ENCODE data around the gene TNFSF13.
A peak's percentile ranks its signal among the peaks of the same experiment; 100 is the strongest.

The TNFSF13 gene

GRCh38 chr17:7552621-7553051 lies 5.9 kb upstream of the TNFSF13 start:
- no peak for DNase-seq

- no peak for DNase-seq
These were observed 5.2 kb upstream of the TNFSF13 start for GRCh38 chr17:7553356-7553755.

- no peak for DNase-seq
These were observed 3.1 kb upstream of the TNFSF13 start for GRCh38 chr17:7555320-7555948.

- DNase-seq, result no peak
These were observed 1.9 kb upstream of the TNFSF13 start for GRCh38 chr17:7556627-7557026.

GRCh38 chr17:7557147-7557764 lies 1.3 kb upstream of the TNFSF13 start:
- no peak for DNase-seq

GRCh38 chr17:7557775-7558543 lies 591 bp upstream of the TNFSF13 start:
- no peak for DNase-seq

GRCh38 chr17:7559320-7560171 lies 996 bp downstream of the TNFSF13 start:
- no peak for DNase-seq

- DNase-seq, result no peak
These were observed 1.9 kb downstream of the TNFSF13 start for GRCh38 chr17:7560172-7561027.

- DNase-seq, result no peak
These were observed 2.6 kb downstream of the TNFSF13 start for GRCh38 chr17:7561028-7561575.

GRCh38 chr17:7561589-7562207 lies 3.1 kb downstream of the TNFSF13 start, which contains the start of gene SENP3:
TSS of gene SENP3 (plus strand) at chr17:7561919. CDS start at chr17:7563077, 1,158 bp downstream.
- no peak for DNase-seq

- no peak for DNase-seq
These were observed 3.7 kb downstream of the TNFSF13 start for GRCh38 chr17:7562208-7562605.

GRCh38 chr17:7563115-7563869 lies 4.7 kb downstream of the TNFSF13 start:
- DNase-seq, result no peak

GRCh38 chr17:7569571-7569970 lies 11.0 kb downstream of the TNFSF13 start:
- DNase-seq, result no peak

- no peak for DNase-seq
These were observed 11.8 kb downstream of the TNFSF13 start for GRCh38 chr17:7570351-7570750.

GRCh38 chr17:7572338-7572587 lies 13.7 kb downstream of the TNFSF13 start:
- no peak for DNase-seq

- DNase-seq, result peak; percentile 87
These were observed 14.2 kb downstream of the TNFSF13 start for GRCh38 chr17:7572588-7573323.

- peak; percentile 68 for DNase-seq
These were observed 15.0 kb downstream of the TNFSF13 start for GRCh38 chr17:7573324-7574080.

GRCh38 chr17:7574176-7574953 lies 15.8 kb downstream of the TNFSF13 start:
- DNase-seq, result no peak

All from SIG-M5 (cell line).